Thyroid gland (tissue), 4 donors: Measurements from ENCODE around the gene ANAPC10.

Experiments
- CTCF ChIP-seq, 6 experiments: fragments of 200-600 bp in 3 of 6; fragments of 450-650 bp in 3 of 6; sonication (generic) in 3 of 6; IDR thresholded peaks; one replicate each; pipeline ENCODE4 v1.5.1; 2016 to 2019; ENCODE audit warnings: antibody characterized with exemption in 6 of 6, mild to moderate bottlenecking in 2 of 6, inconsistent platforms in 1 of 6, moderate library complexity in 1 of 6
- POLR2A ChIP-seq, 2 donors: fragments of 450-650 bp; IDR thresholded peaks; one replicate each; pipeline ENCODE4 v1.6.1; 2017; ENCODE audit warnings: antibody characterized with exemption in 2 of 2, mild to moderate bottlenecking in 2 of 2, moderate library complexity in 1 of 2

- TF ChIP-seq CTCF (IDR thresholded peaks at IDR 0.05) (no peak), POLR2A (IDR thresholded peaks at IDR 0.05) (no peak)
Measured at GRCh38 chr4:145130788-145131399, 32.9 kb upstream of the ANAPC10 start.
